ENCODE measurements around the gene APOL2. TPM values are rescaled to one million over a fixed set of nuclear protein-coding genes. Genes with fewer than 3 reads are reported as not detected.
"Not testable (repeated sequence)": the region's sequence is repeated elsewhere in the genome, so short reads cannot be mapped to it uniquely, and the experiment has no call there.

Gene APOL2
- total RNA-seq, 1 donor from 2014 or later, result 51.6 TPM

DNA sequence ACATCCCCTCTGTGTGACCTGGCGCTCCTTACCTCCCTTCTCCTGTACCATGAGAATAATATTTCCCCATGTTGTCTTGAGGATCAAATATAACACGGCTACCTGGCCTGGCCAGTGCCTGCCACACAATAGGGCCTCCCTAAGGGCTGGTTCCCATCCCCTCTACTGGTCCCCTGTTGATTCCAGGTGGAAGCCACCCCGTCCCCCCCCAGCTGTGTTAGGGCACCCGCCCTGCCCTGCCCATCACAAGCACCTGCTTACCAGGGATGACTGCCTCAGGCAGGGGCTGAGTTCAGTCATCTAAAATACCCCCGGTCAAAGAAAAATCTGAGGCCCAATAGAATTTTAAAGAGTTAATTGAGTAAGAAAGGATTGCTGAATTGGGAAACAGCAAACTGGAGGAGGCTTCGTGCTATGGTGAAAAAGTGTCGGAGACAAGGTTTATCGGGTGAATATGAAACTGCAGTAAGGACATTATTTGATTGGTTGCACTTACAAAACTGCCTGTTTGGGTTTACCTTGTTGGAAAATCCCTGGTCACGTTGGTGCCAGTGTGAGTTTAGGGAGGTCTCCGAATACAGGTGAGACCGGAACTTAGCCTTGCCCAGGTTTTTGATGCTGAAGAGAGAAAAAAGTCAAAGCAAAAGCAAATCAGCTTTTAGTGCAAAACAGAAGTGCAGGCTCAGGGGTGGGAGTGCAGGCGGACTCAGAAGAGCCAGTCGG, 18.8 kb upstream of the APOL2 start:
- H3K4me3 ChIP-seq, result no peak overlapping the region
- TF ChIP-seq, protein P1, sequence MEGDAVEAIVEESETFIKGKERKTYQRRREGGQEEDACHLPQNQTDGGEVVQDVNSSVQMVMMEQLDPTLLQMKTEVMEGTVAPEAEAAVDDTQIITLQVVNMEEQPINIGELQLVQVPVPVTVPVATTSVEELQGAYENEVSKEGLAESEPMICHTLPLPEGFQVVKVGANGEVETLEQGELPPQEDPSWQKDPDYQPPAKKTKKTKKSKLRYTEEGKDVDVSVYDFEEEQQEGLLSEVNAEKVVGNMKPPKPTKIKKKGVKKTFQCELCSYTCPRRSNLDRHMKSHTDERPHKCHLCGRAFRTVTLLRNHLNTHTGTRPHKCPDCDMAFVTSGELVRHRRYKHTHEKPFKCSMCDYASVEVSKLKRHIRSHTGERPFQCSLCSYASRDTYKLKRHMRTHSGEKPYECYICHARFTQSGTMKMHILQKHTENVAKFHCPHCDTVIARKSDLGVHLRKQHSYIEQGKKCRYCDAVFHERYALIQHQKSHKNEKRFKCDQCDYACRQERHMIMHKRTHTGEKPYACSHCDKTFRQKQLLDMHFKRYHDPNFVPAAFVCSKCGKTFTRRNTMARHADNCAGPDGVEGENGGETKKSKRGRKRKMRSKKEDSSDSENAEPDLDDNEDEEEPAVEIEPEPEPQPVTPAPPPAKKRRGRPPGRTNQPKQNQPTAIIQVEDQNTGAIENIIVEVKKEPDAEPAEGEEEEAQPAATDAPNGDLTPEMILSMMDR (IDR thresholded peaks at IDR 0.05), result no peak
- intact Hi-C loops (cut with DNase I), result no loop called here
- peaks cover 42% of the 10 kb centered on the region for H3K4me1 ChIP-seq
- H3K36me3 ChIP-seq, result peaks cover 33% of the 10 kb centered on the region
- no peaks in the 10 kb centered on the region for H3K9me3 ChIP-seq
- no peaks in the 10 kb centered on the region for H3K27me3 ChIP-seq
- peak overlapping the region; percentile 68 for H3K27ac ChIP-seq
- ATAC-seq, result no peak
- DNase-seq, result no peak

DNA sequence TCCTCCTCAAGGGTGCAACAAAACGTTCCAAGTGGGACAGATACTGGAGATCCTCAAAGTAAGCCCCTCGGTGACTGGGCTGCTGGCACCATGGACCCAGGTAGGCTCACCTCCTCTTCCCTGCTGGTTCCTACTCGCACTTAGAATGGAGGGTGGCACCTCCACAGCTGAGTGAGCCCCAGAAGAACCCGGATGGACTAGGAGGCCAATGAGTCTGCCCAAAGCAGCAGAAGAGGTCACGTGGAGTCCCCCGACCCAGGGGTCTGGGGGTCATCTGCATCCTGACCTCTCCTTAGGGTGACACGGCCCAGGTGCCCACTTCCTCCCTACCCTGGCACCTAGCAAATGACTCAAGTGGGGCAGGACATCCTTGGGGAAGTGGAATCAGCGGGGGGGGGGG, 18.0 kb upstream of the APOL2 start:
- H3K9me3 ChIP-seq, result no peaks in the 10 kb centered on the region
- DNase-seq, result no peak
- peaks cover 33% of the 10 kb centered on the region for H3K36me3 ChIP-seq
- peaks cover 47% of the 10 kb centered on the region for H3K4me1 ChIP-seq
- TF ChIP-seq, protein P1 (IDR thresholded peaks at IDR 0.05), result no peak
- no peak overlapping the region for H3K27ac ChIP-seq
- intact Hi-C loops (cut with DNase I), result no loop called here
- H3K27me3 ChIP-seq, result no peaks in the 10 kb centered on the region
- ATAC-seq, result no peak
- no peak overlapping the region for H3K4me3 ChIP-seq

GRCh38 chr22:36256478-36256877, 17.2 kb upstream of the APOL2 start:
- peaks cover 24% of the 10 kb centered on the region for H3K36me3 ChIP-seq
- no peak overlapping the region for H3K27ac ChIP-seq
- no peaks in the 10 kb centered on the region for H3K27me3 ChIP-seq
- intact Hi-C loops (cut with DNase I), result no loop called here
- DNase-seq, result no peak
- TF ChIP-seq, protein P1 (IDR thresholded peaks at IDR 0.05), result no peak
- H3K4me1 ChIP-seq, result peaks cover 47% of the 10 kb centered on the region
- ATAC-seq, result no peak
- H3K9me3 ChIP-seq, result no peaks in the 10 kb centered on the region
- H3K4me3 ChIP-seq, result no peak overlapping the region

- DNase-seq; intact Hi-C loops (cut with DNase I); H3K4me3 ChIP-seq; H3K9me3 ChIP-seq; H3K27me3 ChIP-seq; ATAC-seq: not testable (repeated sequence)
- Histone ChIP-seq H3K4me1 (peaks cover 47% of the 10 kb centered on the region), H3K36me3 (peaks cover 19% of the 10 kb centered on the region), H3K27ac (peak overlapping the region; percentile 83)
Measured at GRCh38 chr22:36255572-36255971, 16.2 kb upstream of the APOL2 start.

GRCh38 chr22:36253523-36254490, 14.5 kb upstream of the APOL2 start:
- Histone ChIP-seq H3K27me3 (no peaks in the 10 kb centered on the region), H3K4me3 (peak overlapping the region; percentile 50), H3K9me3 (no peaks in the 10 kb centered on the region), H3K36me3 (peaks cover 14% of the 10 kb centered on the region), H3K27ac (peak overlapping the region; percentile 83), H3K4me1 (peaks cover 36% of the 10 kb centered on the region)
- intact Hi-C loops (cut with DNase I), result no loop called here
- peak; percentile 10 for ATAC-seq
- DNase-seq, result no peak
- TF ChIP-seq, protein P1 (IDR thresholded peaks at IDR 0.05), result no peak

Measured in upper lobe of right lung (tissue), 1 donor.